Mononuclear cell (primary cell): ENCODE measurements around the gene HOXA3. TPM values are rescaled to one million over a fixed set of nuclear protein-coding genes. Genes with fewer than 3 reads are reported as not detected.

ENCODE experiments used
- H3K27me3 ChIP-seq: 2 replicates; pipeline ENCODE4 v1.6.0; 2011; ENCODE audit warnings: low read length, control low read depth; ENCODE audit not compliant: insufficient read depth
- H3K4me1 ChIP-seq: 2 replicates; pipeline ENCODE4 v1.5.1; 2011; ENCODE audit warnings: mild to moderate bottlenecking, low read length, control low read depth; ENCODE audit not compliant: insufficient read depth
- H3K4me3 ChIP-seq: 2 replicates; pipeline ENCODE4 v1.5.1; 2011; ENCODE audit warnings: mild to moderate bottlenecking, low read length, moderate library complexity
- H3K9me3 ChIP-seq: 2 replicates; pipeline ENCODE4 v1.5.1; 2011; ENCODE audit warnings: low read depth, mild to moderate bottlenecking, control low read depth, low read length
- total RNA-seq: library from RNA; depleted of rRNA; stranded (reverse); fragments of >200 nt; gene quantifications from one replicate; pipeline ENCODE4 v1.2.3, GENCODE V29; 2012

The HOXA3 gene
- total RNA-seq, 1 donor = under 0.01 TPM

DNA sequence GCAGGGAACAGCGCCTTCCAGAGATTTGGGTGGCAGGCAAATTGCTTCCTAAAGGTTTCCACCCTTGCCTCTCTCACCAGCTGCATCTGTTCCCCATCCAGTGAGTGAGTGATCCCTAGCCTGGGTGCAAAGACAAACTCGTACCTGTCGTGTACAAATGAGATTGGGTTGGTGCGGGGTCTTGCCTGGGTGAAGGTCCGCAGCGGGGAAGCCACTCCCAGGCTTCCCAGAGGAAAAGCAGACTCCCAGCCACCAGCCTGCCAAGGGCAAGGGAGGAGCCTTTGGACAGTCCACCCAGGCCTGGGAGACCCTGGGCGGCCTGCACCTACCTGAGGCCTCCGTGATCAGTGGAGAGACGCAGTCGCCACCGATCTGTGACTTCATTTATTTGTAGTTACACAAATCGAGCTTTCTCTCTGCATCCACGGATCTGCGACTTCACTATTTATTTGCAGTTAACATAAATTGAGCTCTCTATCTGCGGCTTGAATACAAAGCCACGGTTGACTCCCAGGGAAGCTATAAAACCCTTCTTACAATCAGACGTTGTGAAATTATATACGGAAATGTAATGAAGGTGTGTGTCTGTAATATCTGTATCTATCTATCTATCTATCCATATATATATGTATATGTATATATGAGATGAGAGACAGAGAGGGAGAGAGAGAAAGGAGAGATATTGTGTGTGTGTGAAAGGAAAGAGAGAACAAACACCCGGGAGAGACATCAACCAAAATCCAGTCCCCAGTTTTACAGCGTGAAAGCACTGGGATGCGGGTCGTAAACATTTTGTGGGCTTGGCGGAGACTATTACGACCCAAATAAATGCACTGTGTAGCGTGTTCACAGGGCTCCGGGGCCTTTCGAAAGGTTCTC is 7.1 kb upstream of the HOXA3 start:
- Histone ChIP-seq H3K9me3 (no peaks in the 10 kb centered on the region), H3K4me3 (no peak overlapping the region), H3K4me1 (peaks cover 61% of the 10 kb centered on the region)

DNA sequence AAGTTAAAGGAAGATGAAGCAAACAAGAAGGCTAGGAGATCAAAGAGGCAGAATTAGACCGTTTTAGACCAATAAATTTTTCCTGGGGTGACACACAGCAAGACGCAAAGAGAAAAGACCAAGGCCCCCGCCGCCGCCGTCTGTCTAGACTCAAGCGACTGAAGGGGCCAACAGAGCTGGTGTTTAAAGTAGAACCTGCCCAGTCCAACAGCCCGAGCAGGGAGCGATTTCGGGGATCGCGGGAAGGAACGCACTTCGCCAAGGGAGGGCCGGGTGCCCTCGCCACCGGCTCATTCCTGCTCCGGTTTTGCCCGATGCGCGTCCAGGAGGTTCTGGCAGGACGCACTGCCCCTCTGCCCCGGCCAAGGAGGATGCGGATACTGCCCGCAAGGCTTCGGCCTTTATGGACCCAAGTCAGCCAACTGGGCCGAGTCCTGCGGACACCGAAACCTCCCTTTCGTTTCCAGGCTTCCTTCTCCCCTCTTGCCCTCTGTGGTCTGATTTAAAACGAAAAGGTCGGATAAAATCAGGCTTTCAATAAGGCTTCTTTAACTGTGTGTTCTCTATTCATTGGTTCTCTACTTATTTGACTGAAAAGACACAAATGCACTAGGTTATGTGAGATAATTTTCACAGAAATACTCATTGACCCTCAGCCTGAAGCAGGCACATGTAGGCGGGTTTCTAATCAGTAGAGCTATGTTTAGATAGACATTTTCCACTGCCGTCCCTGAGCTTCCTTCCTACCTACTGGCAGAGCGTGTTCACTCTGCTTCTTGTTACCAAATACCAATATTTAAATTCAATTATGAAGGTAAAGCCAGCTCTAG is 6.3 kb upstream of the HOXA3 start:
- Histone ChIP-seq H3K9me3 (no peaks in the 10 kb centered on the region), H3K27me3 (peaks cover 91% of the 10 kb centered on the region), H3K4me1 (peaks cover 53% of the 10 kb centered on the region), H3K4me3 (no peak overlapping the region)

More for the DNA sequence above, 7.1 kb upstream of the HOXA3 start:
- peaks cover 91% of the 10 kb centered on the region for H3K27me3 ChIP-seq

DNA sequence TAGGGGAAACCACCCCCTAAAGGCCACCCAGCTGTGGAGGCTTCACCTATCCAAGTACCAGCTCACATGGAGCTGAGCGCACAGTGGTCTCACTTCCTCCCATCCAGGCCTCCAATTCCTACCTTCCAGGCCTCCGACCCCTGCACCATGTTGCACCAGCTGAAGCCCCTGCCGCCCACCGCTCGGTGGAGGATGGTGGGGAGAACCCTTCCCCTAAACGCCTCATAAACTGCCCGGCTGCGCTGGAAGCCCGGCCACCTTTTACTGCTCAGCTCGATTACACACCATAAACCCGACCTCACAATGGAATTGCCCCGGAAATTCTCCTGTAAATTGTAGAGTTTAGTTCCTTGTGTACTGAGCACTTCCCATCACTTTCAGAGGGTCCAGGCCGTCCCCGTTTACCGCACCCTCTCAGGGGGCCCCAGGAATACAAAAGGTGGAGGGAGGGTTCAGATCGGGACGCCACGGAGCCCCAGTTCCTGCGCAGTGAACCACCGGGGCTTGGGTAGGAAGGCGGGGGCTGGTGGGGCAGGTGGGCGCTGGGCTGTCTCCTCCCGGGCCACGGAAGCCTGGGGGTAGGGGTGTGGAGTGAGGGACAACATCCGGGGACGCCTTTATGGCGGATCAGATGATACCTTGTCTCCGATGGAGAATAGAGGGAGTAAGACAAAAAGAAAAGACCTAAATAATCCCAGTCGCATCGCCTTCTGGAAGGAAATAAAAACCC is 5.5 kb upstream of the HOXA3 start:
- Histone ChIP-seq H3K27me3 (peaks cover 91% of the 10 kb centered on the region), H3K4me3 (no peak overlapping the region), H3K4me1 (peaks cover 49% of the 10 kb centered on the region), H3K9me3 (no peaks in the 10 kb centered on the region)

DNA sequence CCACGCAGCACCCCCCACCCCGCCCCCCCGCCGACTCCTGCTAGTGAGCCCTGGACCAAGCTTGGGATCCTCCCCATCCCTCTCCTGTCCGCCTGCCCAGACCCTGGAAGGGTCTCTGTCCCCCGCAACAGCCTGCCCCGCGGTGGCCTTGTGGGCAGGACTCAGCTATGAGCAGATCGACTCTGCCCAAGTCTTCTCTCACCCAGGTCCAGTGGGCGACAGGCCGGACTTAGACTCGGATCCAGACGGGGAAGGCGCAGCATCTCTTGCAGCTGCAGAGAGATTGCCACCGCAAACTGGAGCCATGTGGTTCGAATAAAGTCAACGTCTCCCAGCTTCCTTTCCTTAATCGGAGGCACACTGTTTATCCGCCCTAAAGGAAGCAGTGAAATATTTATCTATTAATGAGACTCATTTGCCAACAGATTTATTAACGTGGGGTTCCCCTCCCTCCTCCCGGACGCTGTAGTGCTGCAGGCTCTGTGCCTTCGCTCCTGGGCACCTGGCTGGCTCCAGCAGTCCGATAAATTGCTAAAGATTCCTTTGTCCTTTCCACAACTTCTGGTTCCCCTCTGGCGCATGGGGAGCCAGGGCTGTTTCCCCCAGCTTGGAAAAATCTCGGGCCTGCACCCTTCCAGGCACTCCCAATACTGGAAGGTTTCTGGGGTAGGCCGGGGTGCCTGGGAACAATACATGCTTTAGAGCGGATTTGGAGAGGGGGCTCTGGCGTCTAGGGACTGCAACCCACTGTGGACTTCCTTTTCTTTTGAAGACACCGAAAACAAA is 4.7 kb upstream of the HOXA3 start:
- Histone ChIP-seq H3K4me3 (no peak overlapping the region), H3K9me3 (no peaks in the 10 kb centered on the region), H3K4me1 (peaks cover 56% of the 10 kb centered on the region), H3K27me3 (peaks cover 91% of the 10 kb centered on the region)

DNA sequence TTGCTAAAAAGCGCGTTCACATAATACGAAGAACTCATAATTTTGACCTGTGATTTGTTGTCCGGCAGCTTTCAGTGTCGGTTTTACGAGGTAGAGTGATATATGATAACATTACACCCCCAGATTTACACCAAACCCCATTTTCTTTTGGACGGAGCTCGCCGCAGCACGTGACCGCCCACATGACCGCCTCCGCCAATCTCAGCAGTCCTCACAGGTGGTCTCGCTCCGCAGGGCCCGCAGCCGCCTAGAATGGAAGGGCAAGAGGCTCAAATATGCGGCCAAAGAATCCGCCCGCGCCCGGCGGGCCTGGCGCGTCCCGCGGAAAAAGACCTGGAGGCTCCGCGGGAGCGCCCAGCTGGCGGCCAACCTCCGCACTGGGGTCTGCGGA is 4.1 kb upstream of the HOXA3 start, which contains the start of gene HOXA7:
Gene HOXA7, minus strand, starts transcription at position 168 of the 391 bp plus-strand sequence. Its CDS starts 130 bp downstream, at position 38.
- Histone ChIP-seq H3K4me3 (no peak within 1 kb of the TSS), H3K4me1 (peaks cover 57% of the 10 kb centered on the region), H3K9me3 (no peaks in the 10 kb centered on the region), H3K27me3 (peaks cover 92% of the 10 kb centered on the region)

DNA sequence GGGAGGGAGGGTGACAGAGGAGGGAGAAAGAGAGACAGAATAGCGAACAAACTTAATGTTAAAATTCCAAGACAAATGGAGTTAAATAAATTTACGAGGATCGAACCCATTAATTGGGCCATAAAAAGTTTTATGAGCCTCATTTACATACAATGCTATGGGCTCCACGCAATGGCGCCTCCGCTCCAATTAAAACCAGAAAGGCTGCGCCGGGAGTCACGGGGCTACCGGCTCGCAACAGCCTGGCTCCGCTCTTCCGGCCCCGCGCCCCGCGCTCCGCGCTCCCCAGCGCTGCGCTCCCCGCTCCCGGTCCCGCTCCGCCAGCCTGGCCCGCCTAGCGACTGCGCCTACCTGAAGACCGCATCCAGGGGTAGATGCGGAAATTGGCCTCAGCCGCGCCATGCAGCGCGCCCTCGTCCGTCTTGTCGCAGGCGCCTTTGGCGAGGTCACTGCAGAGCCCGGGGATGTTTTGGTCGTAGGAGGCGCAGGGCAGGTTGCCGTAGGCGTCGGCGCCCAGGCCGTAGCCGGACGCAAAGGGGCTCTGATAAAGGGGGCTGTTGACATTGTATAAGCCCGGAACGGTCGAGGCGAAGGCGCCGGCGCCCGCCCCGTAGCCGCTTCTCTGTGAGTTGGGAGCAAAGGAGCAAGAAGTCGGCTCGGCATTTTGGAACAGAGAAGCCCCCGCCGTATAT is 3.6 kb upstream of the HOXA3 start:
- H3K4me1 ChIP-seq = peaks cover 59% of the 10 kb centered on the region
- no peaks in the 10 kb centered on the region for H3K9me3 ChIP-seq
- peaks cover 97% of the 10 kb centered on the region for H3K27me3 ChIP-seq
- H3K4me3 ChIP-seq = no peak overlapping the region

DNA sequence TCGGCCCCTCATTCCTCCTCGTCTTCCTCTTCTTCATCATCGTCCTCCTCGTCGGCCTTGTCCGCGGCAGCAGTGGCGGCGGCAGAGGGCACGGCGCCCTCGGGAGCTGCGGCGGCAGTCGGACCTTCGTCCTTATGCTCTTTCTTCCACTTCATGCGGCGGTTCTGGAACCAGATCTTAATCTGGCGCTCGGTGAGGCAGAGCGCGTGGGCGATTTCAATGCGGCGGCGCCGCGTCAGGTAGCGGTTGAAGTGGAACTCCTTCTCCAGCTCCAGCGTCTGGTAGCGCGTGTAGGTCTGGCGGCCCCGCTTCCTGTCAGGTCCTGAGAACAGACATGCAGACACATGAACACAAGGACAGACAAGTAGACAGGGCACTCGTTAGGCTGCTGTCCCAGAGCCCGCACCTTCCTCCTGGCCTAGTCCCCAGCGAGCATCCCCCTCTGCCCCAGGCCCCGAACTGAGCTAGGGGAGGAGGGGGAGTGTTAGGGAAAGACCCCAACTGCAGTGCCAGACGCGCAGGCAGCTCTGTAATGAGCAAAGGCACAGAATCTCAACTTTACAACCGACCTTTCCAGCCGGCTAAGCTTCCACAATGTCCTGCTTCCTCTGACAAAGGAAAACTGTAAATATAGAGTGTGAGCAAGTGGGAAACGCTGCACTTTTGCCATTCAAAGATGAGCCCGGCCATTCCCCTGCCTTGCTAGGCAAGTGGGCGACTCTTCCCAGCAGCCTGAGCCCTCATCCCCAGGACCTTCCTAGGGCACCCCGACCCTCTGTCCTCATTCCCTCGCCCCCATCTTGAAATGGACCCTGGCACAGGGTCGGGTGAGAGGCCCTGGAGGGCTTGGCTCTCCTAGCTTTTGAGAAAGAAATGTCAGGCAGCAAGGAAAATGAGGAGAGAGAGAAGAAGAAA is 2.8 kb upstream of the HOXA3 start:
- H3K27me3 ChIP-seq = peaks cover 98% of the 10 kb centered on the region
- H3K4me1 ChIP-seq = peaks cover 59% of the 10 kb centered on the region
- no peak overlapping the region for H3K4me3 ChIP-seq
- no peaks in the 10 kb centered on the region for H3K9me3 ChIP-seq

DNA sequence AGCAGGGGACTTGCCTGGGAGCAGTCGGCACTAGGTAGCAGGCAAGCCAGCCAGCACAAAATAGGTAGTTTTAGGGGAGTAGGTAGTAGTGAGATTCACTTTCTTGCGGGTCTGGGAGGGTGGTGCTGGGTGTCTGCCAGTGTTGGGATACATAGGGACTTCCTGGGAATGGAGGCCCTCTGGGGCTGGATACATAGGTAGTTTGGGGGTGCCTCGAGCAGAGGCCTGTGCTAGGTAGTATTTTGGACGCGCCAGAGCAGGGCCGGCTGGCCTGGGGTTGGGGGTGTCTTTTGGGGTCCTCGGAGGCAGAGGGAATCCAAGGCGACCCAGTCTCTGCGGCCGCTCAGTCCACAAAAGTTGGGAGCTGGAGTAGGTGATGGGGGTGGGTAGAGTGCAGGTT is 2.0 kb upstream of the HOXA3 start:
- Histone ChIP-seq H3K9me3 (no peaks in the 10 kb centered on the region), H3K4me1 (peaks cover 56% of the 10 kb centered on the region), H3K4me3 (no peak overlapping the region), H3K27me3 (peaks cover 98% of the 10 kb centered on the region)

DNA sequence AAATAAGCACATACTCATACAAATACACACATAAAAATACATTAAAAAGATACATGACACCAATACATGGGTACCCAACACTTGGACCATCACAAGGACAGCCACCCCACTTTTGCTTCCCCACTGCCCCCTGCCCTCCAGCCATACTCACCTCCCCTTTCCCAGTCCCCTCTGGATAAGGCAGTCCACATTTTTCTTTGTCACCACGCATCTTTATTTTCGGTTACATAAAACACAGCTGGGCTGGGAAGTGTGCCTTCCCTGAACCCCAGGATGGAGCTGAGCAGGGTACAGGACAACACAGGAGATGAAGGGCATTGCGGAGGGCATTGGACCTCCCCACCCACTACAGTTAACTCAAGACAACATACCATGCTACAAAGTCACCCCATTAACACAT is 1.1 kb upstream of the HOXA3 start:
- Histone ChIP-seq H3K27me3 (peaks cover 98% of the 10 kb centered on the region), H3K9me3 (no peaks in the 10 kb centered on the region), H3K4me1 (peaks cover 54% of the 10 kb centered on the region), H3K4me3 (no peak overlapping the region)

DNA sequence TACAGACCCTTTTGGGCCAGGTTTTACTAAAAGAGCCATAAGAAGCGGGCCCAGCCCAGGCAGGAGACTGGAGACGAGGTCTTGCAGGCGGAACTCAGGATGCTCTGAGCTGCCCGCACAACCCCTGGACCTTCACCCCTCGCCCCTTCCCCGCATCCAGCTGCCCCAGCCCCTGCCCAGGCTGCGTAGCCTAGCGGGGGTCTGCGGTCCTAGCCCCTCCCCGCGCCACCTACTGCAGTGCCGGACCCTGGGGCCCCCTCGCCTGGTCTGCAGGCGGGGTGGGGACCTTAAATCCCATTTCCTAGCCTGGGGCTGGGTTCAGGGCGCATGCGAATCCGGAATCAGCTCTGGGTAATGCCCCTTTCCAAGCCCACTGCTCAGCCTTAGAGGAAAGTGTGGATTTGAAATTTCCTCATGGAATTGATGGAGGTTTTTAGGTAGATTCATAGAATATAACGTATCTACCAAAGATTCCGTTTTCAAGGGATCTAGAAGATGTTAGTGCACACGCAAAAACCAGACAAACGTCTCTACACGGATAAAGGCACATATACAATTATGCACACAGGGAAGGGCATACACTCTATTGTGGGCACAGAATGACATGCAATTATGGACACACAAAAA is 546 bp upstream of the HOXA3 start:
- Histone ChIP-seq H3K4me1 (peaks cover 58% of the 10 kb centered on the region), H3K9me3 (no peaks in the 10 kb centered on the region), H3K4me3 (no peak overlapping the region), H3K27me3 (peaks cover 98% of the 10 kb centered on the region)

DNA sequence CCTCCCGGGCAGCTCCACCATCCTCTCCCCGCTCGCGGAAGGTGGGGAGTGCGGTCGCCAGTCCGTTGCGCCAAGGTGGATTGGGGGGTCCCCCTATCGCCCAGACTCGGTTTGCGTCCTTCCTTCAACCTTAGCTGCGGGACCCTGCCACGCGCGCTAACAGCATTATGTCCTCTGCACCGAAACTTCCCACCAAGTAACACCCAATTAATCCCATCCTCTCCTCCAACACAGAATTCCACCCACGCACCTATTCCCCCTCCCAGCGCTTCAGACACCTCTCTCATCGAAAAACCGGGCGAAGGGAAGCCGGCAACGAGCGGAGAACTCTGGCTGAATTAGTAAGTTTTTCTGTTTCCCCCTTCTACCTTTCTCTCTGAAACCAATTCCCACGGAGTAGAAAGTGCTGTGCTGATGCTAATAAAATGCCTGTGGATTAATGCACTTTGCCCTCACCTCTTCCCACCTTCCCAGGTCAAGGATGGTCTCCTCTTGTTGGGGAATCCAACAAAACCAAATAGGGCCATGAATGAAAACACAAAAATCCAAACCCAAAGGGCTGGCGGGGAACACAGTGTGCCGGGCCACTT is 947 bp downstream of the HOXA3 start:
- Histone ChIP-seq H3K4me3 (peak overlapping the region; percentile 5), H3K4me1 (peaks cover 63% of the 10 kb centered on the region), H3K9me3 (no peaks in the 10 kb centered on the region), H3K27me3 (peaks cover 99% of the 10 kb centered on the region)

DNA sequence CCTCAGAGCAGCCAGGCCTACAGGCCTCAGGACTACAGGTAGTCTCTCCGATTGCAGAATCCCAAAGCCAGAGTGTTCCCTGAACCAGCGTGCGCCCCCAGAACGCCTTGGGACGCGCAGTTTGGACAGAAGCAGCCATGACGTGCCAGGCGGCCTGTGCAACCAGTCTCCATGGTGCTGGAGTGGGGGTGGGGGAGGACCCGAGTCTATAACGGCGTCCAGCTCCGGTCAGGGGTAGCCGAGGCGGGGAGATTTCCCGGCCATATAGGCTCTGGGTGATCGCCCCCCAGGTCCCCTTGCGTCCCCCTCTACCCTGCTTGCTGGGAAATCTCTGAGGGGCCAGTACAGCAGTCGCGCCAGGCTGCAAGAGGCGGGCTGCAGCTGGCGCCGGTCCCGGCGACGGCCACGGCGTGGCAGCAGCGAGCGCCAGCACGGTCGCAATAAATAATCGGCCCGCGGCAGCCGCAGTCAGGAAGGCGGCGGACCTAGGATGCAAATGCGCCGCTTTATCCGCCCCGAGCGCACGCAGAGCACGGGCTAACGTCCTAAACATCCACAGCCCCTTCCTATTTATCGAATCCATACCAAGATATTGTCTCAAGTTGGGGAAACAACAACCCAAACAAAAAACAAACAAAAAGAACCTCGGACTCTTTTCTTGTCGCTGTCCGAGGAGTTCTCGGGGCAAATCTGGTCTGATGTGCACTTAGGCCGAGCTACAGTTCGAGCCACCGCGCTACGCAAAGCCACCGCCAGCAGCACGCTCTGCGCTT is 1.6 kb downstream of the HOXA3 start:
- no peaks in the 10 kb centered on the region for H3K9me3 ChIP-seq
- peak overlapping the region; percentile 5 for H3K4me3 ChIP-seq
- H3K4me1 ChIP-seq = peaks cover 56% of the 10 kb centered on the region
- peaks cover 99% of the 10 kb centered on the region for H3K27me3 ChIP-seq
